Adipocyte (in vitro differentiated cells): ENCODE measurements around the gene PGGT1B.

ENCODE experiments used
- DNase-seq: peaks from one replicate; pipeline ENCODE4 v3.0.0-alpha.2; 2015; ENCODE audit warnings: low read depth
- H3K27me3 ChIP-seq: replicated peaks from 2 replicates; pipeline ENCODE4 v1.7.0; 2013; ENCODE audit warnings: mild to moderate bottlenecking, low read length, moderate library complexity; ENCODE audit not compliant: control insufficient read depth, insufficient read depth
- H3K36me3 ChIP-seq: 2 replicates; pipeline ENCODE4 v1.7.0; 2013; ENCODE audit warnings: low read length, mild to moderate bottlenecking, moderate library complexity; ENCODE audit not compliant: control insufficient read depth, insufficient read depth, severe bottlenecking
- H3K4me1 ChIP-seq: 2 replicates; pipeline ENCODE4 v1.7.0; 2013; ENCODE audit warnings: mild to moderate bottlenecking, low read length, moderate library complexity; ENCODE audit not compliant: control insufficient read depth, insufficient read depth
- H3K4me3 ChIP-seq: 2 replicates; pipeline ENCODE4 v1.7.0; 2013; ENCODE audit warnings: mild to moderate bottlenecking, low read length, moderate library complexity
- H3K9ac ChIP-seq: 2 replicates; pipeline ENCODE4 v1.7.0; 2013; ENCODE audit warnings: mild to moderate bottlenecking, low read length, moderate library complexity
- H3K9me3 ChIP-seq: 2 replicates; pipeline ENCODE4 v1.7.0; 2013; ENCODE audit warnings: mild to moderate bottlenecking, low read length, moderate library complexity; ENCODE audit not compliant: control insufficient read depth

The PGGT1B gene

GRCh38 chr5:115284021-115284420 lies 21.3 kb upstream of the PGGT1B start:
- H3K4me3 ChIP-seq: no peak overlapping the region
- H3K36me3 ChIP-seq: no peaks in the 10 kb centered on the region
- no peaks in the 10 kb centered on the region for H3K9me3 ChIP-seq
- no peak for DNase-seq
- H3K27me3 ChIP-seq: no peaks in the 10 kb centered on the region
- H3K9ac ChIP-seq: no peak overlapping the region
- H3K4me1 ChIP-seq: no peaks in the 10 kb centered on the region

DNA sequence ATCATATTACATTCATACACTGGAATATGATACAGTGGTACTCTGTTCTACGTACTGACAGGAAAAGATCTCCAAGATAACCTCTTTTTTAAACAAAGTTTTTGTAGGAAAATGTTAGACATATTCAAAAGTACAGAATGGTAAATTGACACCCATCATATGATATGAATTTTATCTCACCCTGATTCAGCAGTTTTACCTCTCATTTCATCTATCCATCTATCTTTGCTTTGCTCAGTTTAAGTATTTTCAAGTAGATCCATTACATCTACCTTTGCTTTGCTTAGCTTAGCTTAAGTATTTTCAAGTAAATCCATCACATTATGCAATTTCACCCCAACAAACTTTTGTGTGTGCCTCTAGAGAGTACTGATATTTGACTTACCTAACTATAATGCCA lies 19.5 kb upstream of the PGGT1B start:
- H3K36me3 ChIP-seq: no peaks in the 10 kb centered on the region

DNA sequence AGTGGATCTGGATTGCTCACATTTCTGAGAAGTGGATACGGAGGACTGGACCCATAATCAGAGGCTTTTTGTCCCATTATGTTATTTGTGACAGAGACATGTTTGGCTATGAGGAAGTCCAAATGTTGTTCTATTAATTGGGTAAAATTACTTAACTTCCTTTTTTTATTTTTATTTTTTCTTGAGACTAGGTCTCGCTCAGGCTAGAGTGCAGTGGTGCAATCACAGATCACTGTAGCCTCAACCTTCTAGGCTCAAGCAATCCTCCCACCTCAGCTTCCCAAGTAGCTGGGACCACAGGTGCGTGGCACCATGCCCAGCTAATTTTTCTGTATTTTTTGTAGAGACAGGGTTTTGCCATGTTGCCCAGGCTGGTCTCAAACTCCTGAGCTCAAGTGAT lies 11.9 kb upstream of the PGGT1B start:
- Histone ChIP-seq H3K9me3 (no peaks in the 10 kb centered on the region), H3K9ac (no peak overlapping the region), H3K4me1 (no peaks in the 10 kb centered on the region), H3K27me3 (no peaks in the 10 kb centered on the region), H3K4me3 (no peak overlapping the region), H3K36me3 (peaks cover 16% of the 10 kb centered on the region)
- no peak for DNase-seq

More for the DNA sequence above, 19.5 kb upstream of the PGGT1B start:
- no peak overlapping the region for H3K4me3 ChIP-seq
- DNase-seq: no peak
- H3K27me3 ChIP-seq: no peaks in the 10 kb centered on the region
- H3K4me1 ChIP-seq: no peaks in the 10 kb centered on the region
- no peaks in the 10 kb centered on the region for H3K9me3 ChIP-seq
- no peak overlapping the region for H3K9ac ChIP-seq

- H3K9me3 ChIP-seq: no peaks in the 10 kb centered on the region
- H3K4me3 ChIP-seq: no peak overlapping the region
- H3K4me1 ChIP-seq: peaks cover 7% of the 10 kb centered on the region
- no peak for DNase-seq
- H3K27me3 ChIP-seq: no peaks in the 10 kb centered on the region
- no peak overlapping the region for H3K9ac ChIP-seq
- peaks cover 16% of the 10 kb centered on the region for H3K36me3 ChIP-seq
These were observed 9.8 kb upstream of the PGGT1B start for GRCh38 chr5:115272297-115272958.

DNA sequence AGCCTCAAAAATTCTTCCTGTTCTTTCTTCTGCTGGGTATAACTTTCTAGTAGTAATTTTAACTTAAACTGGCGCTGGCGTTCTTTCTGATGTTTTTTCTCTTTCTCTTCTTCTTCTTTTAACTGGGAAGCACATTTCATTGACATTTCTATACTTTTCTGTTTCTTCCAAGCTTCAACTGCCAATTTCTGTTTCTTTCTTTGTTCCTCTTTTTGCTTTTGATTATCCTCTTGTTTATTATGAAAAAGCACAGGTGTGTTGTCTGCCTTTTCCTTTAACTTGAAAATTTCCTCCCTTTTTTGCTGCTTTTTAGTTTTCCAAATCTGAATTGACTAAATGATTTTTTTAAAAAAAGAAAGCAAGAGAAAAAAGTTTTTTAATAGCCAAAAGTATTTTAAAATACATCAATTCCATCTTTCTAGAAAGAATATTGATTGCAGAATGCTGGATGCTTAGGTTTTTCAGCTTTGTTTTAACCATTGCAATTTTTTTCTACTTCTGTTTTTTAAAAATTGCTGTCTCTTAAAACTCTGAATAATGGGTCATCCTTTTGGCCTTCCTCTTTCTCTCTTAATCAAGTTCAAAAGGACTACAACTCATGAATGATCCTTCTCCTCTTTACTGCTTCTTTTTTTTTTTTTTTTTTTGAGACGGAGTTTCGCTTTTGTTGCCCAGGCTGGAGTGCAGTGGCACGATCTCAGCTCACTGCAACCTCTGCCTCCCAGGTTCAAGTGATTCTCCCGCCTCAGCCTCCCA lies 8.8 kb upstream of the PGGT1B start:
- Histone ChIP-seq H3K9ac (no peak overlapping the region), H3K4me1 (peaks cover 10% of the 10 kb centered on the region), H3K36me3 (peaks cover 16% of the 10 kb centered on the region), H3K27me3 (no peaks in the 10 kb centered on the region), H3K9me3 (no peaks in the 10 kb centered on the region), H3K4me3 (no peak overlapping the region)
- DNase-seq: no peak

GRCh38 chr5:115267617-115268016 lies 4.9 kb upstream of the PGGT1B start:
- Histone ChIP-seq H3K27me3 (no peaks in the 10 kb centered on the region), H3K9ac (no peak overlapping the region), H3K9me3 (no peaks in the 10 kb centered on the region), H3K4me3 (no peak overlapping the region), H3K4me1 (peaks cover 10% of the 10 kb centered on the region), H3K36me3 (peaks cover 5% of the 10 kb centered on the region)
- DNase-seq: peak; percentile 24

GRCh38 chr5:115265220-115265619 lies 2.5 kb upstream of the PGGT1B start:
- H3K36me3 ChIP-seq: no peaks in the 10 kb centered on the region
- no peak overlapping the region for H3K9ac ChIP-seq
- no peak for DNase-seq
- H3K27me3 ChIP-seq: no peaks in the 10 kb centered on the region
- H3K4me1 ChIP-seq: peaks cover 24% of the 10 kb centered on the region
- H3K9me3 ChIP-seq: no peaks in the 10 kb centered on the region
- H3K4me3 ChIP-seq: no peak overlapping the region

GRCh38 chr5:115264786-115265185 lies 2.1 kb upstream of the PGGT1B start:
- no peaks in the 10 kb centered on the region for H3K9me3 ChIP-seq
- H3K9ac ChIP-seq: no peak overlapping the region
- DNase-seq: no peak
- no peaks in the 10 kb centered on the region for H3K36me3 ChIP-seq
- H3K4me3 ChIP-seq: no peak overlapping the region
- no peaks in the 10 kb centered on the region for H3K27me3 ChIP-seq
- peaks cover 26% of the 10 kb centered on the region for H3K4me1 ChIP-seq

- Histone ChIP-seq H3K9ac (peak overlapping the region; percentile 93), H3K27me3 (no peaks in the 10 kb centered on the region), H3K4me1 (peaks cover 33% of the 10 kb centered on the region), H3K36me3 (no peaks in the 10 kb centered on the region), H3K9me3 (no peaks in the 10 kb centered on the region), H3K4me3 (peak overlapping the region; percentile 96)
- DNase-seq: no peak
These were observed 352 bp upstream of the PGGT1B start for GRCh38 chr5:115263078-115263380.

GRCh38 chr5:115262011-115262320 lies 711 bp downstream of the PGGT1B start:
- Histone ChIP-seq H3K4me1 (peaks cover 24% of the 10 kb centered on the region), H3K9ac (peak overlapping the region; percentile 93), H3K36me3 (no peaks in the 10 kb centered on the region), H3K4me3 (peak overlapping the region; percentile 96), H3K9me3 (no peaks in the 10 kb centered on the region), H3K27me3 (no peaks in the 10 kb centered on the region)
- peak; percentile 59 for DNase-seq

DNA sequence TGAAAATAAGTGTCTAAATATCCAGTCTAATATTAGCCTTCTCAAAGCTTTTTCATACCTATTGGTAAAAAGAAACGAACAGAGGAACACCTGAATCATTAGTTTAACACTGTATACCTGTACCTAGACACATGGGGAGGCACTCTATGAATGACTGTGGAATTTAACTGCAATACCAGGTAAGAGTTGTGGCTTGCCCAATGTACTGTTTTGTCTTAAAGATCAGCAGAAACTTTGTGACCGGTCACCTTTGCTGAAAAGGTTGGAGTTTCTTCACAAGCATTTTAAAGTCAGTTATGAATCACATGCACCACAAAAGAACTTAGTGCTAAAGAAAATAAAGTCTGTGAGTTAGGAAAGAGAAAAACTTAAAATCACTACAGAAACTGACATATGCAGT lies 2.4 kb downstream of the PGGT1B start:
- H3K4me1 ChIP-seq: peaks cover 30% of the 10 kb centered on the region
- no peaks in the 10 kb centered on the region for H3K27me3 ChIP-seq
- H3K9ac ChIP-seq: no peak overlapping the region
- DNase-seq: no peak
- no peaks in the 10 kb centered on the region for H3K9me3 ChIP-seq
- H3K4me3 ChIP-seq: no peak overlapping the region
- no peaks in the 10 kb centered on the region for H3K36me3 ChIP-seq

DNA sequence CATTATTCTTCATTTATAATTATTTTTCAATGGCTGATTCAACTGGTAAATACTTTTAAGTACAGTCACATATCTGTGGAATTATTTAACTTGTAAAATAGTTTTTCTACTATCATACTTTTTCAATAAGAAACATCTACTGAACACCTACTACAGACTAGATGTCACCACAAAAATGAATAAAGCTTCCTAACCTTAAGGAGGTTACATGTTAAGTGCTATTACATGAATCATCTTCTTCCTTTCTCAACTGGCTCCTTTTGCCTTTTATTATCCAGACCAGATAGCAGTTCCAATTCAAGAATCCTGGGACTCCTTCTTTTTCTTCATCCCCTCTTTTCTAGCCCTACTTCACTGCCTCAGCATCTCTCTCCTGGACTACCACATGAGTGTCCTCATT lies 4.7 kb downstream of the PGGT1B start:
- no peak overlapping the region for H3K4me3 ChIP-seq
- no peaks in the 10 kb centered on the region for H3K27me3 ChIP-seq
- H3K36me3 ChIP-seq: no peaks in the 10 kb centered on the region
- H3K4me1 ChIP-seq: peaks cover 38% of the 10 kb centered on the region
- H3K9ac ChIP-seq: no peak overlapping the region
- DNase-seq: peak; percentile 9
- no peaks in the 10 kb centered on the region for H3K9me3 ChIP-seq
